B cell (primary cell): ENCODE results near the gene NDRG2. TPM values are rescaled to one million over a fixed set of nuclear protein-coding genes. Genes with fewer than 3 reads are reported as not detected.

Source experiments
- ATAC-seq: fragments of 200-7000 bp; cut with Tn5 transposase; one replicate; pipeline ENCODE4 v1.10.0; 2021; ENCODE audit warnings: low read depth, mild to moderate bottlenecking, moderate number of reproducible peaks, moderate library complexity
- CTCF ChIA-PET: fragments of 350-600 bp; sonication (Branson Sonifier 250); formaldehyde crosslinking; loops from one replicate; lab custom pipeline; 2021; ENCODE audit warnings: antibody characterized with exemption, inconsistent platforms; lab: Charles Lee
- POLR2A ChIA-PET: fragments of 350-600 bp; sonication (Branson Sonifier 250); formaldehyde crosslinking; loops from one replicate; lab custom pipeline; 2021; ENCODE audit warnings: antibody characterized with exemption; lab: Charles Lee
- DNase-seq: peaks from one replicate; pipeline ENCODE4 v3.0.0; 2013
- H2AFZ ChIP-seq: 2 replicates; pipeline ENCODE4 v1.6.1; 2012; ENCODE audit warnings: mild to moderate bottlenecking, low read depth, low read length; ENCODE audit not compliant: insufficient read depth, poor library complexity, severe bottlenecking
- H3K27ac ChIP-seq, 2 donors: 1 replicate in 1 of 2; 2 replicates in 1 of 2; pipeline ENCODE4 v1.5.1; 2012 to 2013; ENCODE audit warnings: low read length in 2 of 2, mild to moderate bottlenecking in 2 of 2, moderate library complexity in 1 of 2
- H3K27me3 ChIP-seq, 4 experiments: fragments of 200-600 bp in 1 of 4; sonication (generic) in 1 of 4; replicated peaks in 1 of 4; 1 replicate in 2 of 4; 2 replicates in 2 of 4; pipeline versions ENCODE4 v1.6.1 to v1.7.0; 2013 to 2016; ENCODE audit warnings: low read length in 3 of 4, mild to moderate bottlenecking in 2 of 4, mixed read lengths in 1 of 4, moderate library complexity in 1 of 4; ENCODE audit not compliant: insufficient read depth in 4 of 4, control insufficient read depth in 3 of 4; ENCODE audit errors: control extremely low read depth in 1 of 4
- H3K36me3 ChIP-seq, 2 experiments: replicated peaks in 1 of 2; 1 replicate in 1 of 2; 2 replicates in 1 of 2; pipeline versions ENCODE4 v1.6.1 to v1.7.1; 2013; ENCODE audit warnings: low read length in 1 of 2; ENCODE audit not compliant: insufficient read depth in 2 of 2, control insufficient read depth in 1 of 2; ENCODE audit errors: control extremely low read depth in 1 of 2, extremely low read depth in 1 of 2
- H3K4me1 ChIP-seq, 2 donors: fragments of 200-600 bp in 1 of 2; sonication (generic) in 1 of 2; 1 replicate in 1 of 2; 2 replicates in 1 of 2; pipeline versions ENCODE4 v1.5.1 to v1.6.1; 2013 to 2017; ENCODE audit warnings: low read length in 2 of 2; ENCODE audit not compliant: control insufficient read depth in 2 of 2, insufficient read depth in 2 of 2
- H3K4me2 ChIP-seq: replicated peaks from 2 replicates; pipeline ENCODE3; 2012; ENCODE audit warnings: mild to moderate bottlenecking, low read depth, low read length; ENCODE audit not compliant: poor library complexity, severe bottlenecking
- H3K4me3 ChIP-seq, 5 experiments: fragments of 200-600 bp in 1 of 5; sonication (generic) in 1 of 5; 1 replicate in 3 of 5; 2 replicates in 2 of 5; pipeline versions ENCODE4 v1.5.1 to v1.7.0; 2011 to 2016; ENCODE audit warnings: low read length in 4 of 5, mild to moderate bottlenecking in 4 of 5, low read depth in 2 of 5, control low read depth in 1 of 5, moderate library complexity in 1 of 5; ENCODE audit not compliant: insufficient read depth in 1 of 5; ENCODE audit errors: control extremely low read depth in 1 of 5, extremely low read depth in 1 of 5
- H3K79me2 ChIP-seq: fragments of 200-600 bp; sonication (generic); one replicate; pipeline ENCODE4 v1.6.0; 2016; ENCODE audit warnings: low read length; ENCODE audit not compliant: control insufficient read depth, insufficient read depth
- H3K9ac ChIP-seq: fragments of 200-600 bp; sonication (generic); 2 replicates; pipeline ENCODE4 v1.6.1; 2017; ENCODE audit warnings: mild to moderate bottlenecking, low read length, moderate library complexity
- H3K9me3 ChIP-seq, 3 donors: one replicate each; pipeline versions ENCODE4 v1.6.1 to v1.7.1; 2013; ENCODE audit warnings: low read length in 2 of 3; ENCODE audit not compliant: control insufficient read depth in 2 of 3, insufficient read depth in 1 of 3; ENCODE audit errors: control extremely low read depth in 1 of 3
- H4K20me1 ChIP-seq: 2 replicates; pipeline ENCODE4 v1.6.0; 2012; ENCODE audit warnings: mild to moderate bottlenecking, low read length; ENCODE audit not compliant: insufficient read depth, control insufficient read depth, poor library complexity, severe bottlenecking
- H3K27ac Mint-ChIP-seq: one replicate; pipeline ENCODE4 v1.8.0; 2021; ENCODE audit warnings: mixed read lengths
- H3K27me3 Mint-ChIP-seq: one replicate; pipeline ENCODE4 v1.8.0; 2021; ENCODE audit warnings: mixed read lengths
- H3K4me1 Mint-ChIP-seq: one replicate; pipeline ENCODE4 v1.8.0; 2021; ENCODE audit warnings: mixed read lengths
- H3K4me3 Mint-ChIP-seq: one replicate; pipeline ENCODE4 v1.8.0; 2021; ENCODE audit warnings: mixed read lengths
- H3K9me3 Mint-ChIP-seq: one replicate; pipeline ENCODE4 v1.8.0; 2022; ENCODE audit warnings: mixed read lengths; ENCODE audit not compliant: insufficient read depth
- CTCF ChIP-seq: fragments of 200-600 bp; IDR thresholded peaks from one replicate; pipeline ENCODE4 v1.8.0; 2022; ENCODE audit warnings: antibody characterized with exemption, mild to moderate bottlenecking
- EZH2 ChIP-seq: IDR thresholded peaks from 2 replicates; pipeline ENCODE4 v1.6.1; 2012; ENCODE audit warnings: borderline replicate concordance, low read depth, mild to moderate bottlenecking, moderate library complexity, low read length; ENCODE audit not compliant: insufficient read depth, poor library complexity, severe bottlenecking
- WGBS: methylation state at CpG from one replicate; pipeline ENCODE4 v1.1.5; 2013; ENCODE audit warnings: missing lambda C conversion rate; ENCODE audit not compliant: insufficient coverage; 5-methylcytosine and 5-hydroxymethylcytosine counted together
- intact Hi-C: fragments of 100-400 bp; cut with micrococcal nuclease; formaldehyde crosslinking; loops from one replicate; pipeline ENCODE4 v1.10.0; 2022
- polyA plus RNA-seq: library from polyadenylated mRNA; depleted of rRNA; stranded (reverse); fragments of >200 nt; gene quantifications from 2 replicates; pipeline ENCODE4 v1.2.3, GENCODE V29; 2012
- total RNA-seq, 2 donors: library from RNA; stranded (reverse); fragments of 120-200 nt in 1 of 2; gene quantifications; 1 replicate in 1 of 2; 2 replicates in 1 of 2; pipeline versions ENCODE4 v1.2.3 to v1.2.4, GENCODE V29; 2013 to 2022

Gene NDRG2
- total and polyA plus RNA-seq, 2 donors (not counting 1 experiment from before 2014, with no cell fraction given) = 9.5 to 11.8 TPM

- H3K27me3 ChIP-seq = peaks cover 0 to 50% (median 18%) of the 10 kb centered on the region in 4 experiments
- intact Hi-C loops = loop anchor here (1.0 to 2.0 kb wide), 3 partner anchors 33 to 56 kb away; partner anchors contain the start of gene NDRG2
Measured at GRCh38 chr14:21070610-21071224, 45.9 kb upstream of the NDRG2 start.

More at GRCh38 chr14:21070610-21071224, 45.9 kb upstream of the NDRG2 start:
- ATAC-seq (peak; percentile 26), DNase-seq (no peak)
- peak overlapping the region; percentile 70 for H3K9ac ChIP-seq
- ChIA-PET POLR2A (interaction anchor here (0.9 to 2.7 kb wide), 6 partner anchors 22 to 1848 kb away, joined by 3 to 27 read pairs (median 6); partner anchors contain the start of genes NDRG2, RBM23 and ZNF219), CTCF (interaction anchor here (0.7 to 6.2 kb wide), 13 partner anchors 13 to 99 kb away, joined by 3 to 133 read pairs (median 5); partner anchors contain the start of gene TMEM253)
- H3K27ac ChIP-seq = no peak overlapping the region
- no peaks in the 10 kb centered on the region for H4K20me1 ChIP-seq
- H3K9me3 Mint-ChIP-seq = no peaks in the 10 kb centered on the region
- H2AFZ ChIP-seq = peak overlapping the region; percentile 43
- TF ChIP-seq EZH2 (peak; percentile 74), CTCF (no peak)
- H3K79me2 ChIP-seq = no peaks in the 10 kb centered on the region
- under 1% methylated on average over 22 of the region's 23 CpGs for WGBS
- H3K9me3 ChIP-seq = peaks cover 0 to 9% (median 0%) of the 10 kb centered on the region in 3 donors
- peaks cover 27% of the 10 kb centered on the region for H3K27me3 Mint-ChIP-seq
- H3K4me3 ChIP-seq = peak overlapping the region; percentile 17 to 69 (median 53)
- H3K4me2 ChIP-seq = peak overlapping the region; percentile 97
- H3K4me1 Mint-ChIP-seq = peaks cover 44% of the 10 kb centered on the region
- peak overlapping the region; percentile 73 for H3K27ac Mint-ChIP-seq
- H3K4me3 Mint-ChIP-seq = peak overlapping the region; percentile 93
- H3K36me3 ChIP-seq = no peaks in the 10 kb centered on the region
- peaks cover 34 to 40% of the 10 kb centered on the region in 2 donors for H3K4me1 ChIP-seq
